Measurements from ENCODE around the gene SPOCK1. TPM values are rescaled to one million over a fixed set of nuclear protein-coding genes. Genes with fewer than 3 reads are reported as not detected.

The SPOCK1 gene
- total and polyA plus RNA-seq, 4 experiments from 2014 or later, result not detected

DNA sequence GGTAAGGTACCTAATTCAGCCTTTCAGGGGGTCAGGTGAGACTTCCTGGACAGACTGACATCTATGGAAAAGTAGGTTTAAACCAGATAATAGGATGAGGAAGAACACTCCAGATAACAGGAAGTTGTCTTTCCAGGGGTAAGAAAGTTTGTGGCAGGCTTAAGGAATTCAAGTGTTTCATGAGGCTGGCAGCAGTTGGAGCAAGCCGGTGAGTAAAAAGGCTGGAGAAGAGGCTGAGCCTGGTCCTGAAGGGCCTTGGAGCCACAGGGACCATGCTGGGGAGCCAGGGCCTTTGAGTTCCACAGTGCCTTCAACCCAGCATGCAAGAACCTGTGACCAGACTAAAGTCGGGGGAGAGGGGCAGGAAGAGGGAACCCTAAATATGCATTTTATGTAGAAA lies 353.4 kb downstream of the SPOCK1 start:
- Mint-ChIP-seq H3K4me1 (no peaks in the 10 kb centered on the region), H3K36me3 (no peaks in the 10 kb centered on the region), H3K4me3 (no peak overlapping the region), H3K27me3 (peaks cover 0 to 4% of the 10 kb centered on the region in 2 donors), H3K9me3 (peaks cover 0 to 2% (median 0%) of the 10 kb centered on the region in 8 donors), H3K27ac (no peak overlapping the region)
- Histone ChIP-seq H3K27ac (ENCODE audit: low read depth, low read length) (no peak overlapping the region), H3K36me3 (ENCODE audit: insufficient read depth, low read length) (no peaks in the 10 kb centered on the region), H3K9me3 (ENCODE audit: control insufficient read depth in 1 of 2, low read length in 2 of 2) (no peaks in the 10 kb centered on the region), H3K4me1 (ENCODE audit: insufficient read depth, low read length) (no peaks in the 10 kb centered on the region), H3K4me3 (ENCODE audit: low read length in 2 of 2) (no peak overlapping the region), H3K27me3 (ENCODE audit: insufficient read depth, low read length) (no peaks in the 10 kb centered on the region)
- DNase-seq, result no peak
- ChIA-PET POLR2A (ENCODE audit: partially characterized antibody) (no interaction called here), CTCF (ENCODE audit: partially characterized antibody) (no interaction called here)
- intact Hi-C loops (cut with micrococcal nuclease), result no loop called here

DNA sequence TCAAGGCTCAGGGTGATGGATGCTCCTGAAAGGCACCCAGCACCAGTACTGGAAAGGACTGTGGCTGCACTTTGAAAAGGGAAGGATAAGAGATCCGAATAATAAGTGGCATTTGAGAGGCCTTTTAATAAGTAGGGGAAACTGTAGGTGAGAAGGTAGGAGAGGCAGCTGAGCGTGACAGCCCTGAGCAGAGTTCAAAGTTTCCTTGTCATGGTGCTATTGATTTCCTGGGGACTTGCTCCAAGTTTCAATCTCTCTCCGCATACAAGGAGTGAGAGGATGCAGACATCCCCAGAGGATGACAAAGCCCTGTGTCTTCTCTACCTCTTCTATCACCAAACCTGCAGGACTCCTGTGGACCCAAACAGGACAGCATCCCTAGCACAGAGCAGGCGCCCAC lies 354.5 kb downstream of the SPOCK1 start:
- Mint-ChIP-seq H3K27ac (peak overlapping the region in 1 of 7 donors; percentile 17), H3K4me3 (no peak overlapping the region), H3K4me1 (no peaks in the 10 kb centered on the region), H3K27me3 (peaks cover 0 to 4% of the 10 kb centered on the region in 2 donors), H3K36me3 (no peaks in the 10 kb centered on the region), H3K9me3 (peaks cover 0 to 2% (median 0%) of the 10 kb centered on the region in 8 donors)
- ChIA-PET CTCF (ENCODE audit: partially characterized antibody) (no interaction called here), POLR2A (ENCODE audit: partially characterized antibody) (no interaction called here)
- no peak overlapping the region for H3K27ac ChIP-seq (ENCODE audit: low read depth, low read length)
- H3K9me3 ChIP-seq (ENCODE audit: control insufficient read depth in 1 of 2, low read length in 2 of 2), result no peaks in the 10 kb centered on the region
- no peak overlapping the region for H3K4me3 ChIP-seq (ENCODE audit: low read length in 2 of 2)
- no peaks in the 10 kb centered on the region for H3K36me3 ChIP-seq (ENCODE audit: insufficient read depth, low read length)
- intact Hi-C loops (cut with micrococcal nuclease), result no loop called here
- H3K4me1 ChIP-seq (ENCODE audit: insufficient read depth, low read length), result no peaks in the 10 kb centered on the region
- DNase-seq, result no peak
- no peaks in the 10 kb centered on the region for H3K27me3 ChIP-seq (ENCODE audit: insufficient read depth, low read length)

DNA sequence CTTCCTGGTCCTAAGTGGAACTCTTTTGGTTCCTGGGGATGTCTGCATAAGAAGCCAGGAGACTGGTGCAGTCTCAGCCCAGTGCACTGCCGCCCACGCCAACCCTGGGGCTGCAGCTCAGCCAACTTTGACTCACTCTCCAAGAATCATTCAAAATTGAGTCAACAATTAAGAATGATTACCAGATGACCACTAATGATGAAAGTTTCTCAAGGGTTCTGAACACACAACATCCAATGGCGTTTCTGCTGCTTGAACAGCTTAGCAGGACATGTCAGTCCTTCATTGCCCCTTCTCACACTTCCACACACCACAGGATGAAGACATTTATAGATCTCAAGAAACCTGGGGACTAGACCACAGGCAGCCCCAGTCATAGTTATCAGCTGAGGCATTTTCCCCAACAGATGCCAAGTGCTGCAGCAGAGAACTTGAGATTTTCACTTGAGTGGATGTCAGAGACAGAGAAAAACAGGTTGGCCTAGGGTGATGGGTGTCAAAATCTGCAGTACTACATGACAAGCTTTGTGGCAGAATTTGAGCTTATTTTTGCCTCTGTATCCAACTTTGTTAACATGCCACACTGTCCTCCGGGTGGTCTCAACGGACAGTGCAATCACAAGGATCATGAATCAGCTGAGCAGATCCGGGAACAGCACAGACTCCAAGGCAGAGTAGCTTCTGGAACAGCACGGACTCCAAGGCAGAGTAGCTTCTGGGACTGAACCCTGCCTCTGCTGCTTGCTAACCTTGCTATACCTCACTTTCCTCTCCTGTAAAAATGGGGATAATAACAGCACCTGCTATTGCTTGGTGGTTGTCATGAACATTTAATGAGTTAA lies 356.1 kb downstream of the SPOCK1 start:
- H3K27me3 ChIP-seq (ENCODE audit: insufficient read depth, low read length), result no peaks in the 10 kb centered on the region
- H3K4me3 Mint-ChIP-seq, result no peak overlapping the region
- peak overlapping the region in 1 of 7 donors; percentile 30 for H3K27ac Mint-ChIP-seq
- no peak overlapping the region for H3K27ac ChIP-seq (ENCODE audit: low read depth, low read length)
- ChIA-PET POLR2A (ENCODE audit: partially characterized antibody) (no interaction called here), CTCF (ENCODE audit: partially characterized antibody) (no interaction called here)
- H3K36me3 Mint-ChIP-seq, result no peaks in the 10 kb centered on the region
- no peak overlapping the region for H3K4me3 ChIP-seq (ENCODE audit: low read length in 2 of 2)
- no peak for DNase-seq
- H3K9me3 ChIP-seq (ENCODE audit: control insufficient read depth in 1 of 2, low read length in 2 of 2), result no peaks in the 10 kb centered on the region
- H3K27me3 Mint-ChIP-seq, result peaks cover 0 to 3% of the 10 kb centered on the region in 2 donors
- no peaks in the 10 kb centered on the region for H3K36me3 ChIP-seq (ENCODE audit: insufficient read depth, low read length)
- no peaks in the 10 kb centered on the region for H3K4me1 Mint-ChIP-seq
- H3K9me3 Mint-ChIP-seq, result peaks cover 0 to 2% (median 0%) of the 10 kb centered on the region in 8 donors
- intact Hi-C loops (cut with micrococcal nuclease), result no loop called here
- H3K4me1 ChIP-seq (ENCODE audit: insufficient read depth, low read length), result no peaks in the 10 kb centered on the region

DNA sequence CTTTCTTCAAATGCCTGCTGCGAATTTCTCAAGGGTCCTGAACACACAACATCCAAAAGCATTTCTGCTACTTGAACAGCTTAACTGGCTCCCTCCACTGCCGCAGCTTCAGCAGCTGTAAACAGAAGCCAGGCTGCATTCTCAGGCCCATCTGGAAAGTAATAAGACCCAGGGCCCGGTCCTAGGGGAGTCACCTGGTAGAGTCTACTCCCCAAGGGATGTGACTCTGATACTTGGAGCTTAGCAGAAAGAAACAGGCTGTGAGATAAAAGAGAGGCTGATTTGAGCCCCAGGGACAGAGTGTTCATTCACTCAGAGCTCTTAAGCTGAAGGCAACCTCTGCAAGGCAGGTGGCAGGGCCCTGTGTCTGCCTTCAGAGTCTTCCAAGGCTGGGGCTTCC lies 356.8 kb downstream of the SPOCK1 start:
- ChIA-PET CTCF (ENCODE audit: partially characterized antibody) (no interaction called here), POLR2A (ENCODE audit: partially characterized antibody) (no interaction called here)
- peaks cover 0 to 2% (median 0%) of the 10 kb centered on the region in 8 donors for H3K9me3 Mint-ChIP-seq
- H3K36me3 Mint-ChIP-seq, result no peaks in the 10 kb centered on the region
- Histone ChIP-seq H3K4me1 (ENCODE audit: insufficient read depth, low read length) (no peaks in the 10 kb centered on the region), H3K4me3 (ENCODE audit: low read length in 2 of 2) (no peak overlapping the region), H3K27me3 (ENCODE audit: insufficient read depth, low read length) (no peaks in the 10 kb centered on the region), H3K36me3 (ENCODE audit: insufficient read depth, low read length) (no peaks in the 10 kb centered on the region), H3K27ac (ENCODE audit: low read depth, low read length) (no peak overlapping the region), H3K9me3 (ENCODE audit: control insufficient read depth in 1 of 2, low read length in 2 of 2) (no peaks in the 10 kb centered on the region)
- H3K4me3 Mint-ChIP-seq, result no peak overlapping the region
- H3K27ac Mint-ChIP-seq, result no peak overlapping the region
- H3K27me3 Mint-ChIP-seq, result peaks cover 0 to 3% of the 10 kb centered on the region in 2 donors
- intact Hi-C loops (cut with micrococcal nuclease), result no loop called here
- no peak for DNase-seq
- no peaks in the 10 kb centered on the region for H3K4me1 Mint-ChIP-seq

DNA sequence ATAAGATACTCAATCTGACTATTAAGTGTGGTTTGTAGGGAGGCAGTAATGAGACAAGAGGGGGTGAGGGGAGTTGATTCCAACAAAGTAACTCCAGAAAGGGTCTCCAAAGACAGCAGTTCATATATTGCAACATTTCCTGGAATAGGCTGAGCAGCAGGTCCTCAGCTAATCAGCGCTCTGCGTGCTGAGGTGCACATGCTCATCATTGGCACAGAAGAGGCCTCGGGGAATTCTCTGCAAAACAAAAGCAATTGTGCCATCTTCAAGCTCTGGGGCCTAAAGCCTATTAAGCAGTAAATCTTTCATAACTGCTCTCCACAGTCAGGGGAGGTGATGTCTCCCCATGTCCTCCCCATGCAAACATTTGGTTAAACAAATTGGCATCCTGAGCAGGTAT lies 357.3 kb downstream of the SPOCK1 start:
- Histone ChIP-seq H3K27me3 (ENCODE audit: insufficient read depth, low read length) (no peaks in the 10 kb centered on the region), H3K4me1 (ENCODE audit: insufficient read depth, low read length) (no peaks in the 10 kb centered on the region), H3K9me3 (ENCODE audit: control insufficient read depth in 1 of 2, low read length in 2 of 2) (no peaks in the 10 kb centered on the region), H3K4me3 (ENCODE audit: low read length in 2 of 2) (no peak overlapping the region), H3K27ac (ENCODE audit: low read depth, low read length) (no peak overlapping the region), H3K36me3 (ENCODE audit: insufficient read depth, low read length) (no peaks in the 10 kb centered on the region)
- ChIA-PET CTCF (ENCODE audit: partially characterized antibody) (no interaction called here), POLR2A (ENCODE audit: partially characterized antibody) (no interaction called here)
- intact Hi-C loops (cut with micrococcal nuclease), result no loop called here
- no peak for DNase-seq
- Mint-ChIP-seq H3K36me3 (no peaks in the 10 kb centered on the region), H3K4me1 (no peaks in the 10 kb centered on the region), H3K9me3 (peaks cover 0 to 2% (median 0%) of the 10 kb centered on the region in 8 donors), H3K27me3 (peaks cover 0 to 1% of the 10 kb centered on the region in 2 donors), H3K27ac (no peak overlapping the region), H3K4me3 (no peak overlapping the region)

DNA sequence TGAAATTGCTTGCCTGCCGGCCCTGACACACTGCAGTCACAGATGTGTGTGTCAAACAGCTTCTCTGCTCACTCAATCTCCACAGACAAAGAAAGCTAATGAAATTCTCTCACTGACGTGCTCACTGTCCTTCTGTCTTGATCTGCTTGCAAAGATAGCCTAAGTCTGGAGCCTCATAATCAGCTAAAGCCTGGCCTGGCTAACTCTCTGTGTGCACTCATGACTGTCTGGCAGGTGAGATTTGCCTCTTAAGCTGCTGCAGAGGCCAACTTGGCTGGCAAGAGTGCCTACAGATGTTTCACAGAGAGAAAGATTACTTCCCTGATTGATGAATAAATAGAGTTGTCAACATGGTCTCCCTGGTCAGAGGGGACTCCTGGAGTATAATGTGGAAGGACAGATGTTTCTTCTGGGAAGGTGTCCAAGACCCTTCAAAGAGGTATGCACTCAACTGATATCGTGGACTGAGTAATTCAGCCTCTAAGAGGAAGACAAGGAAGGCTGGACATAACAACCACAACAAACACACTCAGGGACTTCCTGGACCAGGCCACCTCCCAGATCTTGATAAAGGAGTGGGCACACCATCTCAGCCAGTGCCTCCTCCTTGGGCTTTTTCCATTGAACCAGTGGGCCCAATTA lies 362.0 kb downstream of the SPOCK1 start:
- Histone ChIP-seq H3K27ac (ENCODE audit: low read depth, low read length) (no peak overlapping the region), H3K9me3 (ENCODE audit: control insufficient read depth in 1 of 2, low read length in 2 of 2) (no peaks in the 10 kb centered on the region), H3K4me1 (ENCODE audit: insufficient read depth, low read length) (no peaks in the 10 kb centered on the region), H3K4me3 (ENCODE audit: low read length in 2 of 2) (no peak overlapping the region), H3K27me3 (ENCODE audit: insufficient read depth, low read length) (no peaks in the 10 kb centered on the region), H3K36me3 (ENCODE audit: insufficient read depth, low read length) (no peaks in the 10 kb centered on the region)
- Mint-ChIP-seq H3K4me3 (no peak overlapping the region), H3K27ac (no peak overlapping the region), H3K27me3 (peaks cover 0 to 4% of the 10 kb centered on the region in 2 donors), H3K36me3 (no peaks in the 10 kb centered on the region), H3K4me1 (no peaks in the 10 kb centered on the region), H3K9me3 (peaks cover 0 to 5% (median 0%) of the 10 kb centered on the region in 8 donors)
- POLR2A ChIA-PET (ENCODE audit: partially characterized antibody), result no interaction called here
- intact Hi-C loops (cut with micrococcal nuclease), result no loop called here
- no peak for DNase-seq
- CTCF ChIA-PET (ENCODE audit: partially characterized antibody), result no interaction called here

DNA sequence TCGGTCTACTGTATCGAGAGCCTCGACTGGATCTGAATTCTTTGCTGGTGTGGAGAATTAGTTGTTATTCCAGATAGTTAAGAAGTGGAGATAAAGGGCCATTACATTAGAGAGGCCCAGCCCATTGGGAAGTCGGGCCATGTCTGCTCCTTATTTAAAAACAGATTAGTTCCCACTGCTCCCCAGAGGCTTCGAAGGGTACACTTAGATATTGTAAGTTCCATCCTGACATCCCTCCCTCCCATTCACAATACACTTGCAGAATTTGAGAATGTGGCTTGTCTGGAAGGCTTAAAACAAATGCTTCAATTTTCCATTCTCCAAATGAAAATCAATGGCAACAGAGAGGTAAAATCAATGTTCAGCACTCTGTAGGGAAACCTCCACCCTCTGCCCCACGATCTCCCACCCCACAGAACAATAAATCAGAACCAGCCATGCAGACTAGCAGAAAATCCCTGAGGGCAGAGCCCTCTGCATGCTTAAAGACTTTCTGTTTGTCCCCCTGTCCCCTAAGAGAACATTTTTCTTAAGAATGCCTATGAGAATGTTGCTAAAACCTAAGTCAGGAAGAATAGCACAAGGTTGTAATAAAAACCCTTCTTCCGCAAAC lies 364.1 kb downstream of the SPOCK1 start:
- H3K36me3 Mint-ChIP-seq, result no peaks in the 10 kb centered on the region
- H3K27me3 ChIP-seq (ENCODE audit: insufficient read depth, low read length), result no peaks in the 10 kb centered on the region
- H3K4me1 ChIP-seq (ENCODE audit: insufficient read depth, low read length), result no peaks in the 10 kb centered on the region
- intact Hi-C loops (cut with micrococcal nuclease), result no loop called here
- H3K4me1 Mint-ChIP-seq, result no peaks in the 10 kb centered on the region
- ChIA-PET CTCF (ENCODE audit: partially characterized antibody) (no interaction called here), POLR2A (ENCODE audit: partially characterized antibody) (no interaction called here)
- DNase-seq, result no peak
- no peak overlapping the region for H3K4me3 ChIP-seq (ENCODE audit: low read length in 2 of 2)
- no peak overlapping the region for H3K4me3 Mint-ChIP-seq
- H3K9me3 Mint-ChIP-seq, result peaks cover 0 to 5% (median 0%) of the 10 kb centered on the region in 8 donors
- peaks cover 0 to 4% of the 10 kb centered on the region in 2 donors for H3K27me3 Mint-ChIP-seq
- H3K27ac Mint-ChIP-seq, result no peak overlapping the region
- no peak overlapping the region for H3K27ac ChIP-seq (ENCODE audit: low read depth, low read length)
- H3K9me3 ChIP-seq (ENCODE audit: control insufficient read depth in 1 of 2, low read length in 2 of 2), result no peaks in the 10 kb centered on the region
- no peaks in the 10 kb centered on the region for H3K36me3 ChIP-seq (ENCODE audit: insufficient read depth, low read length)
